Mononuclear cell (primary cell): ENCODE results near the gene C19orf33. TPM values are rescaled to one million over a fixed set of nuclear protein-coding genes. Genes with fewer than 3 reads are reported as not detected.

ENCODE experiments used
- H3K27me3 ChIP-seq: 2 replicates; pipeline ENCODE4 v1.6.0; 2011; ENCODE audit warnings: low read length, control low read depth; ENCODE audit not compliant: insufficient read depth
- H3K4me1 ChIP-seq: 2 replicates; pipeline ENCODE4 v1.5.1; 2011; ENCODE audit warnings: mild to moderate bottlenecking, low read length, control low read depth; ENCODE audit not compliant: insufficient read depth
- H3K4me3 ChIP-seq: 2 replicates; pipeline ENCODE4 v1.5.1; 2011; ENCODE audit warnings: mild to moderate bottlenecking, low read length, moderate library complexity
- H3K9me3 ChIP-seq: 2 replicates; pipeline ENCODE4 v1.5.1; 2011; ENCODE audit warnings: low read depth, mild to moderate bottlenecking, control low read depth, low read length
- total RNA-seq: library from RNA; depleted of rRNA; stranded (reverse); fragments of >200 nt; gene quantifications from one replicate; pipeline ENCODE4 v1.2.3, GENCODE V29; 2012

The C19orf33 gene
- total RNA-seq, 1 donor, result 3.1 TPM

GRCh38 chr19:38273499-38273898, 30.6 kb upstream of the C19orf33 start:
- H3K4me3 ChIP-seq, result no peak overlapping the region
- no peaks in the 10 kb centered on the region for H3K4me1 ChIP-seq
- no peaks in the 10 kb centered on the region for H3K9me3 ChIP-seq
- no peaks in the 10 kb centered on the region for H3K27me3 ChIP-seq

GRCh38 chr19:38274739-38275138, 29.3 kb upstream of the C19orf33 start:
- Histone ChIP-seq H3K9me3 (no peaks in the 10 kb centered on the region), H3K4me3 (no peak overlapping the region), H3K27me3 (no peaks in the 10 kb centered on the region), H3K4me1 (no peaks in the 10 kb centered on the region)

- no peaks in the 10 kb centered on the region for H3K4me1 ChIP-seq
- no peaks in the 10 kb centered on the region for H3K27me3 ChIP-seq
- no peaks in the 10 kb centered on the region for H3K9me3 ChIP-seq
- H3K4me3 ChIP-seq, result no peak overlapping the region
These were observed 27.0 kb upstream of the C19orf33 start for GRCh38 chr19:38276942-38277517.

- Histone ChIP-seq H3K9me3 (no peaks in the 10 kb centered on the region), H3K4me3 (no peak overlapping the region), H3K4me1 (no peaks in the 10 kb centered on the region), H3K27me3 (no peaks in the 10 kb centered on the region)
These were observed 26.5 kb upstream of the C19orf33 start for GRCh38 chr19:38277549-38277948.

GRCh38 chr19:38277969-38278680, 25.9 kb upstream of the C19orf33 start:
- Histone ChIP-seq H3K27me3 (no peaks in the 10 kb centered on the region), H3K4me3 (no peak overlapping the region), H3K9me3 (no peaks in the 10 kb centered on the region), H3K4me1 (no peaks in the 10 kb centered on the region)

GRCh38 chr19:38278751-38279150, 25.3 kb upstream of the C19orf33 start:
- H3K27me3 ChIP-seq, result no peaks in the 10 kb centered on the region
- H3K4me1 ChIP-seq, result no peaks in the 10 kb centered on the region
- H3K9me3 ChIP-seq, result no peaks in the 10 kb centered on the region
- no peak overlapping the region for H3K4me3 ChIP-seq

GRCh38 chr19:38280030-38280921, 23.8 kb upstream of the C19orf33 start:
- Histone ChIP-seq H3K27me3 (no peaks in the 10 kb centered on the region), H3K4me1 (peaks cover 15% of the 10 kb centered on the region), H3K9me3 (no peaks in the 10 kb centered on the region), H3K4me3 (no peak overlapping the region)

GRCh38 chr19:38281811-38282566, 22.1 kb upstream of the C19orf33 start:
- Histone ChIP-seq H3K4me1 (peaks cover 22% of the 10 kb centered on the region), H3K9me3 (no peaks in the 10 kb centered on the region), H3K27me3 (no peaks in the 10 kb centered on the region), H3K4me3 (no peak overlapping the region)

GRCh38 chr19:38283271-38283670, 20.8 kb upstream of the C19orf33 start:
- Histone ChIP-seq H3K4me3 (no peak overlapping the region), H3K27me3 (no peaks in the 10 kb centered on the region), H3K4me1 (peaks cover 33% of the 10 kb centered on the region), H3K9me3 (no peaks in the 10 kb centered on the region)

GRCh38 chr19:38284422-38284821, 19.6 kb upstream of the C19orf33 start:
- Histone ChIP-seq H3K4me1 (peaks cover 40% of the 10 kb centered on the region), H3K27me3 (no peaks in the 10 kb centered on the region), H3K9me3 (no peaks in the 10 kb centered on the region), H3K4me3 (no peak overlapping the region)

- Histone ChIP-seq H3K4me1 (peaks cover 40% of the 10 kb centered on the region), H3K27me3 (no peaks in the 10 kb centered on the region), H3K9me3 (no peaks in the 10 kb centered on the region), H3K4me3 (no peak overlapping the region)
These were observed 18.5 kb upstream of the C19orf33 start for GRCh38 chr19:38285567-38285966.

GRCh38 chr19:38287604-38288003, 16.4 kb upstream of the C19orf33 start:
- Histone ChIP-seq H3K4me3 (no peak overlapping the region), H3K9me3 (no peaks in the 10 kb centered on the region), H3K27me3 (no peaks in the 10 kb centered on the region), H3K4me1 (peaks cover 40% of the 10 kb centered on the region)

- no peak overlapping the region for H3K4me3 ChIP-seq
- no peaks in the 10 kb centered on the region for H3K27me3 ChIP-seq
- no peaks in the 10 kb centered on the region for H3K9me3 ChIP-seq
- H3K4me1 ChIP-seq, result peaks cover 40% of the 10 kb centered on the region
These were observed 15.8 kb upstream of the C19orf33 start for GRCh38 chr19:38288123-38288855.

GRCh38 chr19:38289955-38290354, 14.1 kb upstream of the C19orf33 start:
- no peak overlapping the region for H3K4me3 ChIP-seq
- H3K9me3 ChIP-seq, result no peaks in the 10 kb centered on the region

More at GRCh38 chr19:38289955-38290354, 14.1 kb upstream of the C19orf33 start:
- peaks cover 28% of the 10 kb centered on the region for H3K4me1 ChIP-seq
- H3K27me3 ChIP-seq, result no peaks in the 10 kb centered on the region
